Panc1 (cell line): Measurements from ENCODE around the gene CNTN5.

Source experiments
- POLR2AphosphoS5 ChIP-seq: IDR thresholded peaks from 2 replicates; pipeline ENCODE4 v1.6.1; 2012; ENCODE audit warnings: mild to moderate bottlenecking, low read depth, low read length, moderate library complexity
- REST ChIP-seq, 2 experiments: IDR thresholded peaks; 2 replicates each; pipeline ENCODE4 v1.6.1; 2011 to 2012; ENCODE audit warnings: low read depth in 2 of 2, control low read depth in 1 of 2, low read length in 1 of 2, mild to moderate bottlenecking in 1 of 2, moderate library complexity in 1 of 2; ENCODE audit not compliant: insufficient read depth in 1 of 2
- SIN3A ChIP-seq: IDR thresholded peaks from 2 replicates; pipeline ENCODE4 v1.6.1; 2012; ENCODE audit warnings: low read depth, mild to moderate bottlenecking, low read length, moderate library complexity, borderline replicate concordance; ENCODE audit not compliant: insufficient read depth
- TCF7L2 ChIP-seq: IDR thresholded peaks from 2 replicates; pipeline ENCODE4 v1.6.1; 2011; ENCODE audit warnings: mild to moderate bottlenecking, low read depth, low read length, inconsistent platforms
- TF ChIP-seq, protein P1 (sequence below): fragments of 450-650 bp; IDR thresholded peaks from 2 replicates; pipeline ENCODE4 v1.5.1; 2017; ENCODE audit warnings: mild to moderate bottlenecking

DNA sequence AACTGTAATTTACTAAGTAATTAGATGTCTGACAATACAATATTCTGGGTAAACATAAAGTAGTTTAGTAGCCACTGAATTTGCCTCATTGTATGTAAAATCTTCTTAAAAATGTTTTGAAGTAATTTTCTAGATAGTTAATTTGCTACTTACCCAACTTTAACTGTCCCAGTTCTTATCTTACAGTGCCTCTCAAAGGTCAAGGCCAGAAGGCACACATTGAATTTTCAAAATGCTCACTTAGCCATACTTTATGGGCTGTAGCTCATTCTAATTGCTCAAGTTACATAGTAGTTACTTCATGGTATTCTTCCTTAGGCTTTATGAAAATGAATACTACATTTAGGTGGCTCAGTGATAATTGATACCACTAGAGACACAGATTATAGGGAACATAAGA, 666.6 kb downstream of the CNTN5 start:
- no peak for TF ChIP-seq SIN3A
- TF ChIP-seq, protein P1, sequence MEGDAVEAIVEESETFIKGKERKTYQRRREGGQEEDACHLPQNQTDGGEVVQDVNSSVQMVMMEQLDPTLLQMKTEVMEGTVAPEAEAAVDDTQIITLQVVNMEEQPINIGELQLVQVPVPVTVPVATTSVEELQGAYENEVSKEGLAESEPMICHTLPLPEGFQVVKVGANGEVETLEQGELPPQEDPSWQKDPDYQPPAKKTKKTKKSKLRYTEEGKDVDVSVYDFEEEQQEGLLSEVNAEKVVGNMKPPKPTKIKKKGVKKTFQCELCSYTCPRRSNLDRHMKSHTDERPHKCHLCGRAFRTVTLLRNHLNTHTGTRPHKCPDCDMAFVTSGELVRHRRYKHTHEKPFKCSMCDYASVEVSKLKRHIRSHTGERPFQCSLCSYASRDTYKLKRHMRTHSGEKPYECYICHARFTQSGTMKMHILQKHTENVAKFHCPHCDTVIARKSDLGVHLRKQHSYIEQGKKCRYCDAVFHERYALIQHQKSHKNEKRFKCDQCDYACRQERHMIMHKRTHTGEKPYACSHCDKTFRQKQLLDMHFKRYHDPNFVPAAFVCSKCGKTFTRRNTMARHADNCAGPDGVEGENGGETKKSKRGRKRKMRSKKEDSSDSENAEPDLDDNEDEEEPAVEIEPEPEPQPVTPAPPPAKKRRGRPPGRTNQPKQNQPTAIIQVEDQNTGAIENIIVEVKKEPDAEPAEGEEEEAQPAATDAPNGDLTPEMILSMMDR = no peak; the same call in 1 of the 2 replicates
- TF ChIP-seq POLR2AphosphoS5 = no peak
- TF ChIP-seq TCF7L2 = no peak
- TF ChIP-seq REST (IDR thresholded peaks at IDR 0.05; ENCODE audit: insufficient read depth in 1 of 2, low read depth in 2 of 2, low read length in 1 of 2) = no peak
